Mammary epithelial cell (primary cell): Measurements from ENCODE around the gene MAPKBP1.

Experiments
- EZH2 ChIP-seq: IDR thresholded peaks from 2 replicates; pipeline ENCODE4 v1.6.1; 2012; ENCODE audit warnings: low read length, inconsistent platforms, borderline replicate concordance
- TF ChIP-seq, protein P1 (sequence below), 2 donors: IDR thresholded peaks in 1 of 2; conservative IDR thresholded peaks in 1 of 2; 2 replicates each; pipeline ENCODE4 v1.5.1; 2011 to 2012; ENCODE audit warnings: inconsistent platforms in 2 of 2, low read length in 2 of 2, mild to moderate bottlenecking in 2 of 2, control low read depth in 1 of 2, low read depth in 1 of 2; ENCODE audit not compliant: insufficient read depth in 1 of 2; ENCODE audit errors: extremely low read depth in 1 of 2

DNA sequence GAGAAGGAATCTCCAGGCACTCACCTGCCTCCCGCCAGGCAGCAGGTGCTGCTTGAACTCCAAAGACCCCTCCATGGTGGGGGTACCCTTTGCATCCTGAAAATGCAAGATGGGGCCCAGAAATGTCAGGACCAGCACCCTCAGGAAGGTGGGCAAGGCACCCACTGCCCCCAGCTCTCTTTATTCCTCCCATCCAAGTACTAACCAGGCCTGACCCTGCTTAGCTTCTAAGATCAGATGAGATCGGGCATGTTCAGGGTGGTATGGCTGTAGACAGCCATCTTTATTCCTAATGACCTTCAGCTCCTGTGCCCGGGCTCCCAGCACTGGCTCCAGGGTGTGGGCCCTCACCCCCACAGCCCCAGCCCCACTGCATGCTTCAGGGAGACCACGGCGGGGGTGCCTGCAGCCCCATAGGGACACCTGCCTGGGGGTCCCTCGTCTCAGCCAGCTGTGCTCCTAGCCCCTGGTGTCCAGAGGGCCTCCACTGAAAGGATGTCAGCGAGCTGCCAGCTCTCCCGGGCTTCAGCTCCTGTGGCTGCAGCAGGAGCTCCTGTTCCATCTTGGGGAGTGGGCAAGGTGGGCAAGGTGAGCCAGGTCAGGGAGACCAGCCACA, 77.6 kb downstream of the MAPKBP1 start:
- TF ChIP-seq, protein P1, sequence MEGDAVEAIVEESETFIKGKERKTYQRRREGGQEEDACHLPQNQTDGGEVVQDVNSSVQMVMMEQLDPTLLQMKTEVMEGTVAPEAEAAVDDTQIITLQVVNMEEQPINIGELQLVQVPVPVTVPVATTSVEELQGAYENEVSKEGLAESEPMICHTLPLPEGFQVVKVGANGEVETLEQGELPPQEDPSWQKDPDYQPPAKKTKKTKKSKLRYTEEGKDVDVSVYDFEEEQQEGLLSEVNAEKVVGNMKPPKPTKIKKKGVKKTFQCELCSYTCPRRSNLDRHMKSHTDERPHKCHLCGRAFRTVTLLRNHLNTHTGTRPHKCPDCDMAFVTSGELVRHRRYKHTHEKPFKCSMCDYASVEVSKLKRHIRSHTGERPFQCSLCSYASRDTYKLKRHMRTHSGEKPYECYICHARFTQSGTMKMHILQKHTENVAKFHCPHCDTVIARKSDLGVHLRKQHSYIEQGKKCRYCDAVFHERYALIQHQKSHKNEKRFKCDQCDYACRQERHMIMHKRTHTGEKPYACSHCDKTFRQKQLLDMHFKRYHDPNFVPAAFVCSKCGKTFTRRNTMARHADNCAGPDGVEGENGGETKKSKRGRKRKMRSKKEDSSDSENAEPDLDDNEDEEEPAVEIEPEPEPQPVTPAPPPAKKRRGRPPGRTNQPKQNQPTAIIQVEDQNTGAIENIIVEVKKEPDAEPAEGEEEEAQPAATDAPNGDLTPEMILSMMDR (conservative IDR thresholded peaks at IDR 0.05 in 1 of 2, IDR thresholded peaks at IDR 0.05 in 1 of 2; ENCODE audit: extremely low read depth in 1 of 2, insufficient read depth in 1 of 2, low read depth in 1 of 2, low read length in 2 of 2): no peak
- TF ChIP-seq EZH2: no peak
